H1 (cell line): ENCODE data around the gene UTP20. TPM values are rescaled to one million over a fixed set of nuclear protein-coding genes. Genes with fewer than 3 reads are reported as not detected.

ENCODE experiments used
- CTCF ChIA-PET: fragments of 300-600 bp; sonication (Branson Sonifier 250); formaldehyde crosslinking; loops from one replicate; lab custom pipeline; 2021; ENCODE audit not compliant: partially characterized antibody; lab: Charles Lee
- POLR2A ChIA-PET: fragments of 300-600 bp; sonication (Branson Sonifier 250); formaldehyde crosslinking; loops from one replicate; lab custom pipeline; 2021; ENCODE audit warnings: inconsistent platforms; ENCODE audit not compliant: partially characterized antibody; lab: Charles Lee
- DNase-seq, 2 experiments: peaks; one replicate each; pipeline versions ENCODE4 v3.0.0 to v3.0.0-alpha.2; 2010 to 2022; ENCODE audit warnings: low spot score in 2 of 2, low read depth in 1 of 2, mixed read lengths in 1 of 2
- FAIRE-seq: peaks from 2 replicates; lab custom pipeline; 2011; peaks lifted over from hg19 to GRCh38; lab: Jason Lieb, UNC
- H2AFZ ChIP-seq: 2 replicates; pipeline ENCODE4 v1.8.1; 2012; ENCODE audit warnings: low read length, inconsistent platforms
- H2AK5ac ChIP-seq: 2 replicates; pipeline ENCODE4 v1.6.1; 2013; ENCODE audit warnings: low read depth, low read length
- H2BK120ac ChIP-seq: replicated peaks from 2 replicates; pipeline ENCODE3; 2013; ENCODE audit warnings: low read depth, low read length, inconsistent platforms
- H2BK12ac ChIP-seq: 2 replicates; pipeline ENCODE4 v1.6.1; 2013; ENCODE audit warnings: low read depth, low read length
- H2BK15ac ChIP-seq: 2 replicates; pipeline ENCODE4 v1.6.1; 2013; ENCODE audit warnings: low read length
- H2BK20ac ChIP-seq: 2 replicates; pipeline ENCODE4 v1.6.1; 2013; ENCODE audit warnings: low read length
- H2BK5ac ChIP-seq: 2 replicates; pipeline ENCODE4 v1.6.1; 2013; ENCODE audit warnings: low read depth, low read length
- H3K14ac ChIP-seq: 2 replicates; pipeline ENCODE4 v1.6.1; 2013; ENCODE audit warnings: inconsistent platforms; ENCODE audit not compliant: insufficient read length
- H3K18ac ChIP-seq: 2 replicates; pipeline ENCODE4 v1.6.1; 2013; ENCODE audit warnings: low read length; ENCODE audit errors: extremely low read depth
- H3K23ac ChIP-seq: 2 replicates; pipeline ENCODE4 v1.6.1; 2013; ENCODE audit warnings: inconsistent platforms; ENCODE audit not compliant: insufficient read length
- H3K23me2 ChIP-seq: 2 replicates; pipeline ENCODE4 v1.6.1; 2013; ENCODE audit warnings: low read depth, low read length
- H3K27ac ChIP-seq: 2 replicates; pipeline ENCODE4 v1.6.1; 2011; ENCODE audit warnings: low read depth, low read length, inconsistent platforms
- H3K27me3 ChIP-seq, 4 experiments: replicated peaks in 1 of 4; 1 replicate in 1 of 4; 2 replicates in 3 of 4; pipeline versions ENCODE4 v1.6.1 to v1.8.1; 2011 to 2013; ENCODE audit warnings: low read length in 3 of 4, mild to moderate bottlenecking in 3 of 4, inconsistent platforms in 2 of 4, mixed read lengths in 2 of 4, moderate library complexity in 1 of 4; ENCODE audit not compliant: control insufficient read depth in 3 of 4, insufficient read depth in 3 of 4; ENCODE audit errors: extremely low read depth in 1 of 4
- H3K36me3 ChIP-seq, 4 experiments: 2 replicates each; pipeline versions ENCODE4 v1.6.1 to v1.8.1; 2011 to 2013; ENCODE audit warnings: mild to moderate bottlenecking in 4 of 4, low read length in 3 of 4, moderate library complexity in 2 of 4, control low read depth in 1 of 4, inconsistent platforms in 1 of 4; ENCODE audit not compliant: insufficient read depth in 4 of 4, control insufficient read depth in 2 of 4
- H3K4ac ChIP-seq: replicated peaks from 2 replicates; pipeline ENCODE3; 2013; ENCODE audit warnings: low read length, low read depth, mixed read lengths, inconsistent platforms; ENCODE audit not compliant: insufficient read length
- H3K4me1 ChIP-seq, 4 experiments: replicated peaks in 1 of 4; 1 replicate in 1 of 4; 2 replicates in 3 of 4; pipeline versions ENCODE4 v1.6.1 to v1.8.1; 2011 to 2013; ENCODE audit warnings: low read length in 3 of 4, inconsistent platforms in 2 of 4, mixed read lengths in 1 of 4; ENCODE audit not compliant: insufficient read depth in 4 of 4, control insufficient read depth in 3 of 4
- H3K4me2 ChIP-seq, 2 experiments: 2 replicates each; pipeline versions ENCODE4 v1.6.1 to v1.8.1; 2011 to 2013; ENCODE audit warnings: low read depth in 2 of 2, low read length in 2 of 2, control low read depth in 1 of 2, inconsistent platforms in 1 of 2, mild to moderate bottlenecking in 1 of 2; ENCODE audit not compliant: insufficient read depth in 1 of 2
- H3K4me3 ChIP-seq, 4 experiments: fragments of 200-600, 300-600 bp in 1 of 4; sonication (generic), shearing (Covaris generic), sonication (Bioruptor Twin) in 1 of 4; 2 replicates each; pipeline versions ENCODE4 v1.5.1 to v1.8.1; 2011 to 2016; ENCODE audit warnings: low read length in 4 of 4, low read depth in 3 of 4, control low read depth in 2 of 4, inconsistent platforms in 2 of 4, mild to moderate bottlenecking in 2 of 4, mixed read lengths in 1 of 4, moderate library complexity in 1 of 4; ENCODE audit not compliant: insufficient read depth in 2 of 4; ENCODE audit errors: extremely low read depth in 1 of 4
- H3K56ac ChIP-seq: replicated peaks from 2 replicates; pipeline ENCODE3; 2013; ENCODE audit warnings: low read depth, mild to moderate bottlenecking, mixed read lengths, low read length, inconsistent platforms; ENCODE audit not compliant: insufficient read length
- H3K79me1 ChIP-seq: 2 replicates; pipeline ENCODE4 v1.6.1; 2013; ENCODE audit warnings: low read depth, low read length, control low read depth
- H3K79me2 ChIP-seq, 2 experiments: 2 replicates each; pipeline versions ENCODE4 v1.6.1 to v1.8.1; 2012 to 2013; ENCODE audit warnings: low read length in 2 of 2, mild to moderate bottlenecking in 2 of 2, inconsistent platforms in 1 of 2; ENCODE audit not compliant: insufficient read depth in 2 of 2, control insufficient read depth in 1 of 2
- H3K9ac ChIP-seq, 4 experiments: replicated peaks in 1 of 4; 1 replicate in 1 of 4; 2 replicates in 3 of 4; pipeline versions ENCODE4 v1.6.1 to v1.8.1; 2011 to 2013; ENCODE audit warnings: low read depth in 3 of 4, low read length in 3 of 4, control low read depth in 2 of 4, mild to moderate bottlenecking in 2 of 4, moderate library complexity in 2 of 4, inconsistent platforms in 1 of 4; ENCODE audit errors: extremely low read depth in 1 of 4
- H3K9me3 ChIP-seq, 2 experiments: 2 replicates each; pipeline versions ENCODE4 v1.6.1 to v1.8.1; 2012 to 2013; ENCODE audit warnings: mild to moderate bottlenecking in 2 of 2, moderate library complexity in 2 of 2, control low read depth in 1 of 2, inconsistent platforms in 1 of 2, low read depth in 1 of 2, low read length in 1 of 2, mixed read lengths in 1 of 2; ENCODE audit not compliant: insufficient read depth in 2 of 2
- H4K20me1 ChIP-seq, 2 experiments: replicated peaks in 1 of 2; 2 replicates each; pipeline versions ENCODE3 to v1.8.1; 2011 to 2013; ENCODE audit warnings: inconsistent platforms in 2 of 2, low read length in 2 of 2, mild to moderate bottlenecking in 1 of 2; ENCODE audit not compliant: insufficient read depth in 2 of 2, control insufficient read depth in 1 of 2
- H4K5ac ChIP-seq: 2 replicates; pipeline ENCODE4 v1.6.1; 2013; ENCODE audit warnings: low read length, low read depth, mixed read lengths, inconsistent platforms; ENCODE audit not compliant: insufficient read length
- H4K8ac ChIP-seq: 2 replicates; pipeline ENCODE4 v1.8.0; 2013; ENCODE audit warnings: mild to moderate bottlenecking, moderate library complexity, low read length, inconsistent platforms; ENCODE audit not compliant: insufficient read depth; ENCODE audit errors: extremely low read depth
- H4K91ac ChIP-seq: replicated peaks from 2 replicates; pipeline ENCODE3; 2013; ENCODE audit warnings: low read length, mixed read lengths, inconsistent platforms; ENCODE audit not compliant: insufficient read length
- BCL11A ChIP-seq, 2 experiments: IDR thresholded peaks; one replicate each; pipeline ENCODE4 v1.6.1; 2011; ENCODE audit warnings: low read depth in 2 of 2, low read length in 2 of 2, mild to moderate bottlenecking in 2 of 2
- CBX8 ChIP-seq: fragments of 300-800, 300-1000 bp; sonication (generic); IDR thresholded peaks from 2 replicates; pipeline ENCODE4 v1.7.1; 2016; ENCODE audit warnings: low read depth, low read length, borderline replicate concordance
- EGR1 ChIP-seq: IDR thresholded peaks from 2 replicates; pipeline ENCODE4 v1.6.1; 2011; ENCODE audit warnings: low read depth, low read length, borderline replicate concordance
- GTF2F1 ChIP-seq: IDR thresholded peaks from 2 replicates; pipeline ENCODE4 v1.6.1; 2012; ENCODE audit warnings: low read depth, low read length, improper control_type of control experiment, borderline replicate concordance
- HDAC2 ChIP-seq, 2 experiments: fragments of 300-600 bp in 1 of 2; sonication (generic) in 1 of 2; IDR thresholded peaks; 2 replicates each; pipeline ENCODE4 v1.6.1; 2011 to 2012; ENCODE audit warnings: low read depth in 2 of 2, low read length in 2 of 2, mild to moderate bottlenecking in 2 of 2, moderate library complexity in 2 of 2, borderline replicate concordance in 1 of 2, inconsistent platforms in 1 of 2
- JUN ChIP-seq: IDR thresholded peaks from 2 replicates; pipeline ENCODE4 v1.6.1; 2011; ENCODE audit warnings: low read depth, mild to moderate bottlenecking, improper control_type of control experiment, low read length
- JUND ChIP-seq: IDR thresholded peaks from 2 replicates; pipeline ENCODE4 v1.6.1; 2011; ENCODE audit warnings: mild to moderate bottlenecking, improper control_type of control experiment, low read length
- NANOG ChIP-seq: IDR thresholded peaks from 2 replicates; pipeline ENCODE4 v1.6.1; 2011; ENCODE audit warnings: low read length, low read depth, mild to moderate bottlenecking, inconsistent platforms; ENCODE audit not compliant: insufficient read depth, poor library complexity, severe bottlenecking
- POLR2AphosphoS5 ChIP-seq: IDR thresholded peaks from 2 replicates; pipeline ENCODE4 v1.6.1; 2011; ENCODE audit warnings: low read depth, low read length
- POU5F1 ChIP-seq: IDR thresholded peaks from 2 replicates; pipeline ENCODE4 v1.6.1; 2011; ENCODE audit warnings: low read depth, mild to moderate bottlenecking, low read length, moderate library complexity
- RFX5 ChIP-seq: IDR thresholded peaks from 2 replicates; pipeline ENCODE4 v1.6.1; 2011; ENCODE audit warnings: low read depth, low read length, improper control_type of control experiment, borderline replicate concordance
- SAP30 ChIP-seq: fragments of 300-600 bp; sonication (generic); IDR thresholded peaks from 2 replicates; pipeline ENCODE4 v1.7.1; 2012; ENCODE audit warnings: low read length, moderate library complexity, mild to moderate bottlenecking, inconsistent platforms; ENCODE audit not compliant: insufficient read depth, insufficient replicate concordance
- SIX5 ChIP-seq: IDR thresholded peaks from 2 replicates; pipeline ENCODE4 v1.6.1; 2011; ENCODE audit warnings: mild to moderate bottlenecking, low read depth, low read length
- TAF1 ChIP-seq: IDR thresholded peaks from 2 replicates; pipeline ENCODE4 v1.6.1; 2011; ENCODE audit warnings: mild to moderate bottlenecking, low read depth, low read length
- TCF12 ChIP-seq: IDR thresholded peaks from 2 replicates; pipeline ENCODE4 v1.6.1; 2011; ENCODE audit warnings: low read depth, mild to moderate bottlenecking, low read length
- YY1 ChIP-seq: IDR thresholded peaks from 2 replicates; pipeline ENCODE4 v1.6.1; 2011; ENCODE audit warnings: low read depth, mild to moderate bottlenecking, low read length
- WGBS, 2 experiments: shearing (Covaris generic) in 1 of 2; methylation state at CpG; one replicate each; pipeline versions ENCODE4 v1.1.6 to v1.1.7; 2013 to 2015; ENCODE audit warnings: low lambda C conversion rate in 2 of 2, mixed read lengths in 2 of 2, inconsistent platforms in 1 of 2, low coverage in 1 of 2, missing lambda C conversion rate in 1 of 2; ENCODE audit not compliant: insufficient replicate concordance in 2 of 2, insufficient coverage in 1 of 2, insufficient read length in 1 of 2; ENCODE audit errors: extremely low coverage in 1 of 2, missing lambda C conversion rate in 1 of 2; 5-methylcytosine and 5-hydroxymethylcytosine counted together
- polyA plus RNA-seq, 7 experiments: library from polyadenylated mRNA; depleted of rRNA in 3 of 7; stranded (reverse) in 5 of 7; unstranded in 2 of 7; fragments of >200 nt in 5 of 7; fragments of 200-250 nt in 2 of 7; gene quantifications; 1 replicate in 5 of 7; 2 replicates in 1 of 7; 4 replicates in 1 of 7; pipeline versions ENCODE4 v1.2.1 to v1.2.3, GENCODE V29; 2011 to 2013; ENCODE audit warnings: missing spikeins in 2 of 7, mixed read lengths in 2 of 7
- total RNA-seq: library from RNA; stranded (reverse); fragmentation: NEBNext Ultra II Directional; extraction: Animal tissue kit (Norgen Biotek cat#: 25700); gene quantifications from 2 replicates; pipeline ENCODE4 v1.2.1, GENCODE V29; 2021

UTP20 gene
- total and polyA plus RNA-seq, 2 of the 8 experiments (the other 6 are each of a cell fraction or from before 2014, with no cell fraction given), result 8.5 to 48.4 TPM

DNA sequence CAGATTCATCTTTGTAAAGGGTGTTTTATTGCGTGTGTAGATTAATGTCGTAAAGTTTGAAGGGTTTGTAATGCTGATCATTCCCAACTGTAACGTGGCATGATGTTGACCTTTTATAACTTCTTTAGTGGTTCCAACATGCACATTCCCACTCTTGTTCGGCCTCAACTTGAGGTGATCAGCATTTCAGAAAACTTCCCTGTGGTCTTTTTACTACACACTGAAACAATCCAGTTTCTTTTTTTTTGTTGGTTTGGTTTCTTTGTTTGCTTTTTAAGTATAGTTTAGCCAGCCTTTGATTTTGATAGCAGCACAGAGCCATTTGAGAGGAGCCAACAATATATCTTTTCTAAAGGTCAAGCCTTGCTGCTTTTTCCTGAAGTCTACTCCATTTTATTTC lies 22.8 kb downstream of the UTP20 start:
- no peak for FAIRE-seq
- H3K79me1 ChIP-seq, result no peaks in the 10 kb centered on the region

More for the DNA sequence above, 22.8 kb downstream of the UTP20 start:
- Histone ChIP-seq H2BK12ac (no peak overlapping the region), H2BK120ac (no peak overlapping the region), H3K27me3 (no peaks in the 10 kb centered on the region), H2BK15ac (no peak overlapping the region), H4K20me1 (peaks cover 0 to 2% of the 10 kb centered on the region in 2 experiments), H3K79me2 (no peaks in the 10 kb centered on the region), H3K4me3 (no peak overlapping the region), H3K23me2 (no peaks in the 10 kb centered on the region), H3K56ac (no peak overlapping the region), H3K36me3 (peaks cover 24 to 71% (median 48%) of the 10 kb centered on the region in 4 experiments), H3K4ac (no peak overlapping the region), H3K18ac (no peak overlapping the region), H2AFZ (no peak overlapping the region), H4K5ac (no peak overlapping the region), H2BK20ac (no peak overlapping the region), H3K27ac (no peak overlapping the region), H3K9ac (no peak overlapping the region), H4K91ac (no peak overlapping the region), H3K4me2 (no peak overlapping the region), H3K4me1 (no peaks in the 10 kb centered on the region), H3K14ac (no peak overlapping the region), H2AK5ac (no peak overlapping the region), H4K8ac (no peak overlapping the region), H3K23ac (no peak overlapping the region), H3K9me3 (no peaks in the 10 kb centered on the region), H2BK5ac (no peak overlapping the region)
- ChIA-PET CTCF (no interaction called here), POLR2A (no interaction called here)
- 94% methylated on average over 4 of the region's 4 CpGs; no CpG with 5 or more reads in 1 of the 2 experiments for WGBS, 2 experiments
- no peak for DNase-seq
- no peak for TF ChIP-seq TCF12
- no peak for TF ChIP-seq POLR2AphosphoS5
- no peak for TF ChIP-seq NANOG
- TF ChIP-seq YY1, result no peak
- no peak for TF ChIP-seq JUN
- TF ChIP-seq RFX5, result no peak
- TF ChIP-seq EGR1, result no peak
- no peak for TF ChIP-seq SAP30
- TF ChIP-seq GTF2F1, result no peak
- TF ChIP-seq POU5F1, result no peak
- TF ChIP-seq SIX5, result no peak
- TF ChIP-seq HDAC2 (IDR thresholded peaks at IDR 0.05; ENCODE audit: borderline replicate concordance in 1 of 2, low read depth in 2 of 2, low read length in 2 of 2), result no peak
- TF ChIP-seq BCL11A (IDR thresholded peaks at IDR 0.05; ENCODE audit: low read depth in 2 of 2, low read length in 2 of 2), result no peak
- TF ChIP-seq TAF1, result no peak
- TF ChIP-seq CBX8, result no peak
- no peak for TF ChIP-seq JUND
